ENCODE data around the gene SLC25A1. TPM values are rescaled to one million over a fixed set of nuclear protein-coding genes. Genes with fewer than 3 reads are reported as not detected.

The SLC25A1 gene
- total RNA-seq, 2 experiments from 2014 or later = 56.4 to 57.6 TPM

- ATAC-seq = no peak
- no peaks in the 10 kb centered on the region for H3K4me1 Mint-ChIP-seq (ENCODE audit: low read depth)
- H3K27ac Mint-ChIP-seq = no peak overlapping the region
- no peaks in the 10 kb centered on the region for H3K27me3 Mint-ChIP-seq
- TF ChIP-seq CTCF (IDR thresholded peaks at IDR 0.05) = no peak
- H3K9me3 Mint-ChIP-seq = no peaks in the 10 kb centered on the region
- H3K36me3 Mint-ChIP-seq (ENCODE audit: low read depth) = no peaks in the 10 kb centered on the region
- no peak for DNase-seq
- ChIA-PET POLR2A (no interaction called here), CTCF (no interaction called here)
- intact Hi-C loops (cut with micrococcal nuclease) = no loop called here
- H3K4me3 Mint-ChIP-seq = no peak overlapping the region
Measured at GRCh38 chr22:19201869-19202798, 23.6 kb upstream of the SLC25A1 start.

GRCh38 chr22:19201130-19201868 lies 22.8 kb upstream of the SLC25A1 start:
- H3K36me3 Mint-ChIP-seq (ENCODE audit: low read depth) = no peaks in the 10 kb centered on the region
- TF ChIP-seq CTCF (IDR thresholded peaks at IDR 0.05) = no peak
- no peaks in the 10 kb centered on the region for H3K27me3 Mint-ChIP-seq
- H3K4me1 Mint-ChIP-seq (ENCODE audit: low read depth) = no peaks in the 10 kb centered on the region
- POLR2A ChIA-PET = no interaction called here
- intact Hi-C loops (cut with micrococcal nuclease) = no loop called here
- H3K4me3 Mint-ChIP-seq = no peak overlapping the region
- CTCF ChIA-PET = no interaction called here
- H3K27ac Mint-ChIP-seq = no peak overlapping the region
- no peak for DNase-seq
- ATAC-seq = no peak
- H3K9me3 Mint-ChIP-seq = no peaks in the 10 kb centered on the region

GRCh38 chr22:19199479-19199878 lies 20.9 kb upstream of the SLC25A1 start:
- ChIA-PET CTCF (no interaction called here), POLR2A (no interaction called here)
- ATAC-seq (no peak), DNase-seq (no peak)
- no peaks in the 10 kb centered on the region for H3K27me3 Mint-ChIP-seq
- H3K9me3 Mint-ChIP-seq = no peaks in the 10 kb centered on the region
- no peak overlapping the region for H3K4me3 Mint-ChIP-seq
- H3K4me1 Mint-ChIP-seq (ENCODE audit: low read depth) = peaks cover 10% of the 10 kb centered on the region
- no peak for TF ChIP-seq CTCF (IDR thresholded peaks at IDR 0.05)
- intact Hi-C loops (cut with micrococcal nuclease) = no loop called here
- H3K27ac Mint-ChIP-seq = no peak overlapping the region
- no peaks in the 10 kb centered on the region for H3K36me3 Mint-ChIP-seq (ENCODE audit: low read depth)

GRCh38 chr22:19197997-19198865 lies 19.7 kb upstream of the SLC25A1 start:
- Mint-ChIP-seq H3K4me1 (ENCODE audit: low read depth) (peaks cover 10% of the 10 kb centered on the region), H3K36me3 (ENCODE audit: low read depth) (no peaks in the 10 kb centered on the region), H3K9me3 (no peaks in the 10 kb centered on the region), H3K27me3 (no peaks in the 10 kb centered on the region), H3K4me3 (no peak overlapping the region), H3K27ac (no peak overlapping the region)
- ChIA-PET POLR2A (no interaction called here), CTCF (no interaction called here)
- DNase-seq (no peak), ATAC-seq (no peak)
- intact Hi-C loops (cut with micrococcal nuclease) = no loop called here
- TF ChIP-seq CTCF (IDR thresholded peaks at IDR 0.05) = no peak

Data from activated CD8-positive, alpha-beta T cell treated with anti-CD3 and anti-CD28 coated beads for 36 hours (primary cell).